Activated naive CD8-positive, alpha-beta T cell treated with anti-CD3 and anti-CD28 coated beads for 36 hours (primary cell): Measurements from ENCODE around the gene ZNF366. TPM values are rescaled to one million over a fixed set of nuclear protein-coding genes. Genes with fewer than 3 reads are reported as not detected.
"Not testable (repeated sequence)": the region's sequence is repeated elsewhere in the genome, so short reads cannot be mapped to it uniquely, and the experiment has no call there.

Experiments
- DNase-seq: peaks from one replicate; pipeline ENCODE4 v3.0.0; 2021
- H3K27ac Mint-ChIP-seq: one replicate; pipeline ENCODE4 v1.8.0; 2022; ENCODE audit warnings: mild to moderate bottlenecking, moderate library complexity, mixed read lengths
- H3K27me3 Mint-ChIP-seq: one replicate; pipeline ENCODE4 v1.8.0; 2022; ENCODE audit warnings: mild to moderate bottlenecking, mixed read lengths
- H3K36me3 Mint-ChIP-seq: one replicate; pipeline ENCODE4 v1.8.0; 2021; ENCODE audit warnings: mild to moderate bottlenecking, mixed read lengths
- H3K4me1 Mint-ChIP-seq: one replicate; pipeline ENCODE4 v1.8.0; 2021; ENCODE audit warnings: mixed read lengths
- H3K4me3 Mint-ChIP-seq: one replicate; pipeline ENCODE4 v1.8.0; 2022; ENCODE audit warnings: mild to moderate bottlenecking, moderate library complexity, mixed read lengths
- H3K9me3 Mint-ChIP-seq: one replicate; pipeline ENCODE4 v1.8.0; 2022; ENCODE audit warnings: mixed read lengths
- total RNA-seq, 2 experiments: library from RNA; stranded (reverse); gene quantifications; one replicate each; pipeline ENCODE4 v1.2.3, GENCODE V29; 2021

Gene ZNF366
- total RNA-seq, 2 experiments from 2014 or later, result not detected

DNA sequence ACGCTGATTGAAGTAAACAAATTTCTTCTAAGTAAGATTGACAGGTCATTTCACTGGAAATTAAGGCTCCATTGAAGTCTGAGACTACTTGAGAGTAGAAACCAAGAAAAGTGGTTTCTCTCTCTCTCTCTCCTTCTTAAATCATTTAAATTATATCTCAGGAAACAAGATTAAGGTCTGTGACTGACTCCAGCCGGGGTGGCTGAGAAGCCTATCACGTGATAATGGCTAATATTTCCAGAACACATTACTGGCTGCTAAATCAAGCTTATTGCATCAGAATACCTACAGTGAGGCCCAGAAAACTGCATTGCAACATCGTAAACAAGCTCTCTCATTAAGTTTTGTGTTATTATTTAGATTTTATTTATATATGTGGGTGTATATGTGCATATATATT lies 98.6 kb downstream of the ZNF366 start:
- Mint-ChIP-seq H3K36me3 (no peaks in the 10 kb centered on the region), H3K4me3 (no peak overlapping the region), H3K9me3 (peaks cover 2% of the 10 kb centered on the region), H3K4me1 (no peaks in the 10 kb centered on the region), H3K27me3 (peaks cover 3% of the 10 kb centered on the region), H3K27ac (no peak overlapping the region)
- DNase-seq, result no peak

- DNase-seq, result no peak
- peaks cover 2% of the 10 kb centered on the region for H3K9me3 Mint-ChIP-seq
- no peaks in the 10 kb centered on the region for H3K4me1 Mint-ChIP-seq
- H3K36me3 Mint-ChIP-seq, result no peaks in the 10 kb centered on the region
- H3K4me3 Mint-ChIP-seq, result no peak overlapping the region
- peaks cover 3% of the 10 kb centered on the region for H3K27me3 Mint-ChIP-seq
- no peak overlapping the region for H3K27ac Mint-ChIP-seq
Observed at GRCh38 chr5:72408127-72408526, 99.1 kb downstream of the ZNF366 start.

GRCh38 chr5:72407541-72407940 lies 99.7 kb downstream of the ZNF366 start:
- H3K4me1 Mint-ChIP-seq, result no peaks in the 10 kb centered on the region
- peaks cover 3% of the 10 kb centered on the region for H3K27me3 Mint-ChIP-seq
- no peak overlapping the region for H3K4me3 Mint-ChIP-seq
- no peak for DNase-seq
- no peaks in the 10 kb centered on the region for H3K36me3 Mint-ChIP-seq
- H3K9me3 Mint-ChIP-seq, result peaks cover 2% of the 10 kb centered on the region
- no peak overlapping the region for H3K27ac Mint-ChIP-seq

- Mint-ChIP-seq H3K27me3 (peaks cover 7% of the 10 kb centered on the region), H3K27ac (no peak overlapping the region), H3K4me3 (no peak overlapping the region), H3K36me3 (peaks cover 2% of the 10 kb centered on the region), H3K4me1 (no peaks in the 10 kb centered on the region), H3K9me3 (peaks cover 4% of the 10 kb centered on the region)
- DNase-seq, result no peak
Observed at GRCh38 chr5:72407078-72407477, 100.1 kb downstream of the ZNF366 start.

DNA sequence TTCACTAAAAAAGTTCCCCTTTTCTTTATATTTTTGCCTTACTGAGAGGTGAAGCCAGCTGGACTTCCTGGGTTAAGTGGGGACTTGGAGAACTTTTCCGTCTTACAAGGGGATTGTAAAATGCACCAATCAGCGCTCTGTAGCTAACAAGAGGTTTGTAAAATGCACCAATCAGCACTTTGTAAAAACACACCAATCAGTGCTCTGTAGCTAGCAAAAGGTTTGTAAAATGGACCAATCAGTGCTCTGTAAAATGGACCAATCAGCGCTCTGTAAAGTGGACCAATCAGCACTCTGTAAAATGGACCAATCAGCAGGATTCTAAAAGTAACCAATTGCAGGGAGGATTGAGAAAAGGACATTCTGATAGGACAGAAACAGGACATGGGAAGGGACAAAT lies 102.4 kb downstream of the ZNF366 start:
- H3K36me3 Mint-ChIP-seq, H3K4me3 Mint-ChIP-seq, H3K27me3 Mint-ChIP-seq, DNase-seq, H3K27ac Mint-ChIP-seq, H3K4me1 Mint-ChIP-seq: not testable (repeated sequence)
- H3K9me3 Mint-ChIP-seq, result peaks cover 18% of the 10 kb centered on the region

GRCh38 chr5:72402959-72403628 lies 104.1 kb downstream of the ZNF366 start:
- no peaks in the 10 kb centered on the region for H3K4me1 Mint-ChIP-seq
- no peak overlapping the region for H3K27ac Mint-ChIP-seq
- H3K36me3 Mint-ChIP-seq, result peaks cover 3% of the 10 kb centered on the region
- peaks cover 5% of the 10 kb centered on the region for H3K27me3 Mint-ChIP-seq
- peaks cover 18% of the 10 kb centered on the region for H3K9me3 Mint-ChIP-seq
- DNase-seq, result no peak
- H3K4me3 Mint-ChIP-seq, result no peak overlapping the region

DNA sequence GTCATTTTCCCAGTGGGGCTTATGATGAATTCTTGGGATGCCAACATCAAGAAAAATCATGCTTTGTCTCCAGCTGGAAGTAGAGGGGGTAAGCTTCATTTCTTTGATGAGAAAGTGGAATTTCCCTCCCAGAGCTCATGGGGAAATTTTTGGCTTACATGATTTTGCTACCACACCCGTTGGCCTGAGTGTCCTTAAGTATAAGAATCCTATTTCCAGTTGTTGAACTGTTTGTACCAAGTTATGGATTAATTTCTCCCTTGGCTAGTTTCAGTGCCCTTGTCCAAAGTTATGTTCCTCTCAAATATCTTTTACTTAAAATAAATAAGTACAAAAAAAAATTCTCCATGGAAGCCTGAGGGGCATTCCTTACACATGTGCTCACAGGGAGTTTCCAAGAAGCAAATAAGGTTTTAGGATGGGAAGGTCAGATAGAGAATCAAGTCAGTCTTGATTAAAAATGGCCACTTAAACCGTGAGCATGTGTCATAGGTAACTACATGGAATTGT lies 104.8 kb downstream of the ZNF366 start:
- DNase-seq, result no peak

GRCh38 chr5:72400950-72401349 lies 106.3 kb downstream of the ZNF366 start:
- Mint-ChIP-seq H3K4me1 (no peaks in the 10 kb centered on the region), H3K36me3 (peaks cover 3% of the 10 kb centered on the region), H3K27me3 (peaks cover 5% of the 10 kb centered on the region), H3K27ac (no peak overlapping the region), H3K4me3 (no peak overlapping the region), H3K9me3 (peaks cover 18% of the 10 kb centered on the region)
- DNase-seq, result no peak

More for the DNA sequence above, 104.8 kb downstream of the ZNF366 start:
- H3K4me3 Mint-ChIP-seq, result no peak overlapping the region
- H3K4me1 Mint-ChIP-seq, result no peaks in the 10 kb centered on the region
- H3K27me3 Mint-ChIP-seq, result peaks cover 5% of the 10 kb centered on the region
- H3K9me3 Mint-ChIP-seq, result peaks cover 18% of the 10 kb centered on the region
- H3K36me3 Mint-ChIP-seq, result peaks cover 3% of the 10 kb centered on the region
- no peak overlapping the region for H3K27ac Mint-ChIP-seq

- no peak for DNase-seq
- Mint-ChIP-seq H3K4me3 (no peak overlapping the region), H3K27ac (no peak overlapping the region), H3K36me3 (peaks cover 3% of the 10 kb centered on the region), H3K27me3 (peaks cover 20% of the 10 kb centered on the region), H3K4me1 (no peaks in the 10 kb centered on the region), H3K9me3 (peaks cover 16% of the 10 kb centered on the region)
Observed at GRCh38 chr5:72397836-72398235, 109.4 kb downstream of the ZNF366 start.

DNA sequence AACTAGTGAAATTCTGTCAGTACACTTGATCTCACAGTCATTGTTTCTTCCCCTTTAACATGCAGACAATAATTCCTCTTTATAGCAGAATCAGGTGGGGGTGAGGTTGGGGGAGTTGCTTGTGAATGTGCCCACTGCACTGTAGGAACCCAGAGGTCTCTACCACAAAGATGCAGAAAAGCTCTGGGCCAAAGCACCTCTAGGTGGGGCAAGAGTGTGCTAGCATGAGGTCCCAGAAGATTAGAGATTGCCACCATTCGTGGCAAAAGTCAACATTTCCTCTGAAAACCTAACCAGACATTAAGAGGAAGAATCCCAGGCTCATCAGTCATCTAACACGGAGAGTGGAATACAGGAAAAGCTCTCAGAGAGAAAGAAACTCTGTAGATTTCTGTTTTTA lies 112.5 kb downstream of the ZNF366 start:
- no peaks in the 10 kb centered on the region for H3K36me3 Mint-ChIP-seq
- H3K27ac Mint-ChIP-seq, result no peak overlapping the region
- no peak for DNase-seq
- no peaks in the 10 kb centered on the region for H3K4me1 Mint-ChIP-seq
- no peaks in the 10 kb centered on the region for H3K9me3 Mint-ChIP-seq
- peaks cover 15% of the 10 kb centered on the region for H3K27me3 Mint-ChIP-seq
- no peak overlapping the region for H3K4me3 Mint-ChIP-seq

GRCh38 chr5:72393052-72393451 lies 114.2 kb downstream of the ZNF366 start:
- H3K27ac Mint-ChIP-seq, result no peak overlapping the region

More at GRCh38 chr5:72393052-72393451, 114.2 kb downstream of the ZNF366 start:
- H3K36me3 Mint-ChIP-seq, result no peaks in the 10 kb centered on the region
- no peak overlapping the region for H3K4me3 Mint-ChIP-seq
- no peaks in the 10 kb centered on the region for H3K9me3 Mint-ChIP-seq
- H3K27me3 Mint-ChIP-seq, result peaks cover 19% of the 10 kb centered on the region
- no peak for DNase-seq
- no peaks in the 10 kb centered on the region for H3K4me1 Mint-ChIP-seq

Other genes with a start within 250 kb of the ZNF366 start
- gene MRPS27, start 187.2 kb downstream of the ZNF366 start, total RNA-seq, result 100 to 1,000 TPM; 102 TPM
- gene PTCD2, start 187.0 kb downstream of the ZNF366 start, total RNA-seq, result 10 to 100 TPM; 14.4 to 14.9 TPM